ENCODE results near the gene CAMK2G.
"Not testable (repeated sequence)": the region's sequence is repeated elsewhere in the genome, so short reads cannot be mapped to it uniquely, and the experiment has no call there.

Gene CAMK2G

GRCh38 chr10:73901261-73901660 is 26.9 kb upstream of the CAMK2G start:
- no peak for DNase-seq

GRCh38 chr10:73900064-73900463 is 25.7 kb upstream of the CAMK2G start:
- DNase-seq: no peak

GRCh38 chr10:73899423-73899822 is 25.1 kb upstream of the CAMK2G start:
- DNase-seq: no peak

- no peak for DNase-seq
Observed at GRCh38 chr10:73898730-73899410, 24.5 kb upstream of the CAMK2G start.

- no peak for DNase-seq
Observed at GRCh38 chr10:73897693-73898092, 23.3 kb upstream of the CAMK2G start.

- not testable (repeated sequence) for DNase-seq
Observed at GRCh38 chr10:73895381-73895780, 21.0 kb upstream of the CAMK2G start.

- no peak for DNase-seq
Observed at GRCh38 chr10:73894245-73894971, 20.1 kb upstream of the CAMK2G start.

GRCh38 chr10:73893426-73893825 is 19.1 kb upstream of the CAMK2G start:
- no peak for DNase-seq

- no peak for DNase-seq
Observed at GRCh38 chr10:73892310-73893030, 18.1 kb upstream of the CAMK2G start.

- DNase-seq: no peak
Observed at GRCh38 chr10:73891540-73891939, 17.2 kb upstream of the CAMK2G start.

GRCh38 chr10:73890830-73891229 is 16.5 kb upstream of the CAMK2G start:
- DNase-seq: not testable (repeated sequence)

GRCh38 chr10:73890261-73890660 is 15.9 kb upstream of the CAMK2G start:
- DNase-seq: no peak

GRCh38 chr10:73889416-73889815 is 15.1 kb upstream of the CAMK2G start:
- DNase-seq: not testable (repeated sequence)

- DNase-seq: peak; percentile 85
Observed at GRCh38 chr10:73889014-73889413, 14.7 kb upstream of the CAMK2G start.

- DNase-seq: no peak
Observed at GRCh38 chr10:73888514-73888913, 14.2 kb upstream of the CAMK2G start.

GRCh38 chr10:73887294-73888039 is 13.1 kb upstream of the CAMK2G start:
- DNase-seq: no peak

GRCh38 chr10:73886661-73887293 is 12.4 kb upstream of the CAMK2G start:
- no peak for DNase-seq

- DNase-seq: no peak
Observed at GRCh38 chr10:73886085-73886529, 11.8 kb upstream of the CAMK2G start.

- no peak for DNase-seq
Observed at GRCh38 chr10:73884017-73884416, 9.7 kb upstream of the CAMK2G start.

GRCh38 chr10:73881221-73881919 is 7.0 kb upstream of the CAMK2G start:
- DNase-seq: no peak

- peak; percentile 13 for DNase-seq
Observed at GRCh38 chr10:73879296-73880173, 5.2 kb upstream of the CAMK2G start.
